Lung (tissue), 12 donors: ENCODE data around the gene OR5AR1. TPM values are rescaled to one million over a fixed set of nuclear protein-coding genes. Genes with fewer than 3 reads are reported as not detected.

Experiments
- ATAC-seq: fragments of 200-7000 bp; cut with Tn5 transposase; one replicate; pipeline ENCODE4 v1.9.1; 2020; ENCODE audit warnings: moderate number of reproducible peaks; ENCODE audit not compliant: insufficient read depth, low FRiP score
- DNase-seq, 3 donors: peaks; one replicate each; pipeline ENCODE4 v3.0.0-alpha.2; 2013 to 2017
- H3K27ac ChIP-seq, 2 donors: one replicate each; pipeline ENCODE4 v1.5.1; 2013; ENCODE audit warnings: mild to moderate bottlenecking in 2 of 2, moderate library complexity in 2 of 2, control low read depth in 1 of 2, inconsistent platforms in 1 of 2, low read depth in 1 of 2, low read length in 1 of 2
- H3K27me3 ChIP-seq, 3 donors: one replicate each; pipeline ENCODE4 v1.5.1; 2013; ENCODE audit warnings: low read length in 2 of 3; ENCODE audit not compliant: control insufficient read depth in 3 of 3, insufficient read depth in 3 of 3
- H3K36me3 ChIP-seq, 4 donors: one replicate each; pipeline ENCODE4 v1.5.1; 2013; ENCODE audit warnings: low read length in 4 of 4, mild to moderate bottlenecking in 1 of 4, moderate library complexity in 1 of 4; ENCODE audit not compliant: control insufficient read depth in 4 of 4, insufficient read depth in 4 of 4
- H3K4me1 ChIP-seq, 5 donors: one replicate each; pipeline ENCODE4 v1.5.1; 2013; ENCODE audit warnings: low read length in 5 of 5, mild to moderate bottlenecking in 2 of 5, moderate library complexity in 1 of 5; ENCODE audit not compliant: control insufficient read depth in 5 of 5, insufficient read depth in 5 of 5
- H3K4me3 ChIP-seq: one replicate; pipeline ENCODE4 v1.5.1; 2013; ENCODE audit warnings: mild to moderate bottlenecking, control low read depth, moderate library complexity
- H3K9ac ChIP-seq, 2 donors: one replicate each; pipeline ENCODE4 v1.5.1; 2013; ENCODE audit warnings: low read length in 2 of 2, control low read depth in 1 of 2; ENCODE audit not compliant: insufficient read depth in 1 of 2
- H3K9me3 ChIP-seq, 4 donors: one replicate each; pipeline ENCODE4 v1.5.1; 2013; ENCODE audit warnings: low read length in 3 of 4, mild to moderate bottlenecking in 1 of 4, moderate library complexity in 1 of 4; ENCODE audit not compliant: control insufficient read depth in 4 of 4, insufficient read depth in 3 of 4
- CTCF ChIP-seq: IDR thresholded peaks from 2 replicates; pipeline ENCODE4 v1.5.1; 2012; ENCODE audit warnings: mild to moderate bottlenecking; ENCODE audit errors: control extremely low read depth, extremely low read depth
- WGBS, 2 donors: extraction: QIAGEN DNeasy Blood & Tissue Kit; methylation state at CpG; one replicate each; pipeline ENCODE4 v1.1.7; 2013; 5-methylcytosine and 5-hydroxymethylcytosine counted together
- polyA plus RNA-seq, 2 donors: library from polyadenylated mRNA; stranded (reverse); fragments of 200-250 nt; gene quantifications; one replicate each; pipeline ENCODE4 v1.2.1, GENCODE V29; 2013
- total RNA-seq, 2 donors: library from RNA; depleted of rRNA in 1 of 2; stranded (reverse); fragments of >200 nt in 1 of 2; gene quantifications; one replicate each; pipeline ENCODE4 v1.2.1, GENCODE V29; 2014 to 2021
- donor health status: control.
- donor health status: control.
- donor health status: Bipolar disorder and iron deficiency.
- donor health status: healthy.
- donor health status: DM: yes; HTN: yes; CAD: no.

The OR5AR1 gene
- total and polyA plus RNA-seq, 4 donors = not detected

DNA sequence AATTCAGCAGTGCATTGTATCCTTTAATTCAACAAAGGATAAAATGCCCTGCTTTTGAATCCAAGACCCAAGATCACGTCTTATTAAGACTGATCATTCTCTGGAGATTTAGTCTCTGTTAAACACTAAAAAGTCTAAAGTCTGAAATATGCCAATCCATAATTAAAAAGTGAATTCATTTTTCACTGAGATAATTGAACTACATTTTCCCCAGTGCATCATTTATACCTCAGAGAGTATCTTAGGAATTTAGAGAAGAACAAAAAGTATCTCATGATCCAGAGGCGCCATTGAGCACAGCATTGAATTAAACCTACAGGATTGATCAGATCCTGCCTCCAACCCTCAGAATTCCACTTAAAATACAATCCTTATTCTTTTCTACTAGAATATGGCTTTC, 26.6 kb upstream of the OR5AR1 start:
- H3K4me1 ChIP-seq = no peaks in the 10 kb centered on the region
- no peak for TF ChIP-seq CTCF
- no peak overlapping the region for H3K4me3 ChIP-seq
- H3K9ac ChIP-seq = no peak overlapping the region
- no peak overlapping the region for H3K27ac ChIP-seq
- no peak for DNase-seq
- ATAC-seq = no peak
- H3K36me3 ChIP-seq = no peaks in the 10 kb centered on the region
- H3K27me3 ChIP-seq = no peaks in the 10 kb centered on the region
- WGBS, 2 donors = 79 to 85% methylated on average over 2 of the region's 2 CpGs
- peaks cover 0 to 2% (median 0%) of the 10 kb centered on the region in 4 donors for H3K9me3 ChIP-seq

DNA sequence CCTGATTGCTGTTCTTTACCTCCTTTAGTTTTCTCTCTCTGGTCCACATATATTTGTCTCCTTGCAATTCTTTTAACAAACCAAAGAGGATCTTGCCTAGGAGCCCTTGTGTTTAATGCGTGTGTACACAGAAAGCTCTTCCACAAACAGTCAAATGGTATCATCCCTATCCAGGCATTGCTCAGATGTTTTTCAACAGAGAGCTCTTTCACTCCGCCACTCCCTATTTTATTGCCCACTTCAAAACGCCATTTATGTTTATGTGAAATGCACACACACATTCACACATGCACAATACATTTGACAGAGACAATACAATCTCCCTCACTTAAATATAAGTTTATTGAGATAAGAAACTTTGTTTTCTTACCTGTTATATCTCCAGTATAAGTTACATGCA, 26.0 kb upstream of the OR5AR1 start:
- Histone ChIP-seq H3K9me3 (peaks cover 0 to 4% (median 0%) of the 10 kb centered on the region in 4 donors), H3K4me1 (no peaks in the 10 kb centered on the region), H3K4me3 (no peak overlapping the region), H3K9ac (no peak overlapping the region), H3K27me3 (no peaks in the 10 kb centered on the region), H3K27ac (no peak overlapping the region), H3K36me3 (no peaks in the 10 kb centered on the region)
- 78 to 86% methylated on average over 3 of the region's 3 CpGs for WGBS, 2 donors
- no peak for DNase-seq
- no peak for TF ChIP-seq CTCF
- ATAC-seq = no peak

- no peak for ATAC-seq
- WGBS, 2 donors = 82 to 87% methylated on average over 2 of the region's 2 CpGs
- Histone ChIP-seq H3K9ac (no peak within 1 kb of the TSS), H3K36me3 (no peaks in the 10 kb centered on the region), H3K4me1 (no peaks in the 10 kb centered on the region), H3K4me3 (no peak within 1 kb of the TSS), H3K27me3 (no peaks in the 10 kb centered on the region), H3K27ac (no peak within 1 kb of the TSS), H3K9me3 (peaks cover 0 to 4% (median 0%) of the 10 kb centered on the region in 4 donors)
- no peak for TF ChIP-seq CTCF
- no peak for DNase-seq
These were observed 21.1 kb upstream of the OR5AR1 start, which contains the start of gene OR5AP2 for GRCh38 chr11:56642339-56642738. Gene OR5AP2 (minus strand): TSS chr11:56642439. CDS start chr11:56642439, 0 bp downstream.

DNA sequence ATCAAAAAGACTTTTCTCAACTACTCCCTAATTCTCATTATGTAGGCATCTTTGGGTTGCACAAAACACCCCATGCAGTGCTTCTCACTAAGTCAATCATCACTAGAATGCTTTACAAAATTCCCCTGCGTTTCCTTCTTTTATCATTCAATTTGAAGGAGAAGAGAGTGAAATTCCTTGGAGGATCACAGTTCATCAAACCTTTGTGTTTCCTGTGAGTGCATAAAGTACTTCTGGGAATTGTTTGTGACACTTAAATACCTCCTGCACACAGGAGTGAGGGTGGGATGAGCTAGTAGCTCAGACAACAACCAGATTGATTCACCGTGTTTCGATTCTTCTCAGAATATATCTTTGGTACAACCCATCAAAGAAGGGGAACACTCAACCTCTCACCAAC, 3.7 kb upstream of the OR5AR1 start:
- DNase-seq = no peak
- Histone ChIP-seq H3K4me3 (no peak overlapping the region), H3K4me1 (no peaks in the 10 kb centered on the region), H3K9me3 (peaks cover 0 to 2% (median 0%) of the 10 kb centered on the region in 4 donors), H3K27me3 (no peaks in the 10 kb centered on the region), H3K36me3 (no peaks in the 10 kb centered on the region), H3K9ac (no peak overlapping the region), H3K27ac (no peak overlapping the region)
- ATAC-seq = no peak
- no peak for TF ChIP-seq CTCF
- WGBS, 2 donors = 14 to 23% methylated on average over 3 of the region's 3 CpGs
